ENCODE results near the gene GFRA4.

Gene GFRA4

DNA sequence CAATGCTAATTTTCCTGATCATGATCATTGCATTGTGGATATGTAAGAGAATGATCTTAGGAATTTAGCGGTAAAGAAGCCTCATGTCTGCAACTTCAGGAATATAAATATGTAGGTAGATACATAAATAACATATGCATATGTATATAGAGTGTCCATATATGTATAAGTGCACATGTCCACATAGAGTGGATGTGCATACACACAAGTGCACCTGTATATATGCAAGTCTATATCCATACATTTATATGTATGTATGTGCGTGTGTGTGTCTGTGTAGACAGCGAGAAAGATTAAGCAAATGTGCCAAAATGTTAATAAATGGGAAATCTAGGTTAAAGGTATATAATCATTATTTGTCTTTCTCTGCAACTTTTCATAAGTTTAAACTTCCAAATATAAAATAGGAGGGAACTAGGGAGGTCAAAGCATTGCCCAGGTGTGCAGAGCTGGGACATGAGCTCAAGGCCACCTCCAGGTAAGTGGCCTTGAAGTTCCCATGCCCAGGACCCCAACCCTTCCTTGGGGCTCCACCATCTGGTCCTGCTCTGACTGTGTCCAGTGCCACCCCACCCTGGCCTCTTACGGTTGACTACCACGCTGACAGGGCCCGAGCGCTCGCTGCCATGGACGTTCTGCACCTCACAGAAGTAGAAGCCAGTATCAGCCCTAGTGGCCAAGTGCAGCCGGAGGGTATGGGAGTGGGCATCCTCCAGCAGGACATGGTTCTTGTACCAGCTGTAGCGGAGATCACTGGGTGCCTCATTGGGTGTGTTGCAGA, 39.6 kb upstream of the GFRA4 start:
- H3K36me3 ChIP-seq (ENCODE audit: control insufficient read depth, insufficient read depth, low read length): no peaks in the 10 kb centered on the region
- no peaks in the 10 kb centered on the region for H3K9me3 ChIP-seq (ENCODE audit: control insufficient read depth, insufficient read depth, low read depth, low read length)
- no peak overlapping the region for H3K4me3 ChIP-seq (ENCODE audit: low read depth, low read length)
- no peak overlapping the region for H3K9ac ChIP-seq (ENCODE audit: low read length)
- no peak overlapping the region for H3K27ac ChIP-seq (ENCODE audit: low read depth, low read length)
- H3K4me1 ChIP-seq (ENCODE audit: control insufficient read depth, insufficient read depth, low read length): no peaks in the 10 kb centered on the region
- H3K27me3 ChIP-seq (ENCODE audit: control insufficient read depth, insufficient read depth, low read length): no peaks in the 10 kb centered on the region; the same call in 1 of the 2 replicates

DNA sequence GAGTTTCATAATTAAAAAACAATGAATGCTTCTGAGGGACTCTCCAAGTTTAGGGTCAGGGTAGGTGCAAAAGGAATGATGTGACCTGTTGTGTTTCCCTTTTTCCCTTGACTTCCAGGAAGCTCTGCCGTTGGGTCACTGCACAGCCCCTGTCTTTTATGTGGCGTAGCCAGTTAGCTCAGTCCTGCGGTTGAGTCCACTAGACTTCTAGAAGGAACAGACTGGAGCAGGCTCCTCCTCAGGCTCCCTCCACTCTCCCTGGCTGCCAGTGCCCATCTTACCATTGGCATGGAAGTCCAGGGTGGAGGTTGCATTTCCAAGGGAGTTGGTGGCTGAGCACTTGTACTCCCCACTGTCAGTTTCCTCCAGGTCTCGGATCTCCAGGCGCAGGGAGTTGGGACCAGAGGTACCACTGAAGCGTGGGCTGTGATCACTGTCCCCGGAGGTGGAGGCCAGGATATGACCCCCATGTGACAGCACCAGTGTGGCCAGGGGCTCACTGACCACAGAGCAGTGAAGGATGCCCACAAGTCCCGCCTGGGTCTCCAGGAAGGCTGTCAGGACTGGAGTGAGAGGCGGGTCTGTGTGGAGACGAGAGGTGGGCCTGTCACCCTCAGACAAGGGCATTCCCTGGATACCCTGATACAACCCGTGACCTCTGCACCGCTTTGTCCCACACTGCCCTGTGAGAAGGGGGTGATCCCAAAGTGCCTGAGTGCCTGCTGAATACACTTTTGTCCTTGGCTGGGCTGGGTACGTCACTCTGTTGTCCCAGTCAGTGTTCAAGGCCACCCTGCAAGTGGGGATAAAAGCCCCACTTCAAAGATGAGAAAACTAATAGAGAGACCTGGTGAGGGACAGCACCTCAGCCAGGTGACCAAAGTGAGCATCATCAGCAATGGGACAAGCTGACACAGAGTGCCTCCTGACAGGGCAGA, 38.1 kb upstream of the GFRA4 start:
- Histone ChIP-seq H3K4me1 (ENCODE audit: control insufficient read depth, insufficient read depth, low read length) (no peaks in the 10 kb centered on the region), H3K9ac (ENCODE audit: low read length) (no peak overlapping the region), H3K27me3 (ENCODE audit: control insufficient read depth, insufficient read depth, low read length) (no peaks in the 10 kb centered on the region; the same call in 1 of the 2 replicates)

DNA sequence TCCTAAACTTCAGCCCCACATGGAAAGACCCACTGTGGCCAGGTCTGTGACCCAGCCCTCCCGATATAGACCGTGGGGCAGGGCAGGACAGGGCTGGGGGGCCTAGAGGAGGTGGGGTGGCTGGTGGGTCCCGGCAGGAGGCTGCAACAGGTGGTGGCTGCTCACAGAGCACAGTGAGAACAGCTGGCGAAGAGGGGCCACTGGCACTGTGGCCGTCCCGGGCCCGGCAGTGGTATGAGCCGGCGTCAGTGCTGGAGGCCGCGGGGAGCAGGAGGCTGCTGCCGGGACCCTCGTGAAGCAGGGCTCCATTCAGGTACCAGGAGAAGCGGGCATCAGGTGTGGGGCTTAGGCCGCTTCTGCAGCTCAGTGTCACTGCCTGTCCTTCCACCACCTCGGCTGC, 35.8 kb upstream of the GFRA4 start:
- Histone ChIP-seq H3K27me3 (ENCODE audit: control insufficient read depth, insufficient read depth, low read length) (no peaks in the 10 kb centered on the region; the same call in 1 of the 2 replicates), H3K4me1 (ENCODE audit: control insufficient read depth, insufficient read depth, low read length) (no peaks in the 10 kb centered on the region), H3K4me3 (ENCODE audit: low read depth, low read length) (no peak overlapping the region), H3K9me3 (ENCODE audit: control insufficient read depth, insufficient read depth, low read depth, low read length) (peaks cover 6% of the 10 kb centered on the region), H3K36me3 (ENCODE audit: control insufficient read depth, insufficient read depth, low read length) (no peaks in the 10 kb centered on the region), H3K27ac (ENCODE audit: low read depth, low read length) (no peak overlapping the region), H3K9ac (ENCODE audit: low read length) (no peak overlapping the region)

More for the DNA sequence above, 38.1 kb upstream of the GFRA4 start:
- Histone ChIP-seq H3K9me3 (ENCODE audit: control insufficient read depth, insufficient read depth, low read depth, low read length) (peaks cover 4% of the 10 kb centered on the region), H3K27ac (ENCODE audit: low read depth, low read length) (no peak overlapping the region), H3K4me3 (ENCODE audit: low read depth, low read length) (no peak overlapping the region), H3K36me3 (ENCODE audit: control insufficient read depth, insufficient read depth, low read length) (no peaks in the 10 kb centered on the region)

DNA sequence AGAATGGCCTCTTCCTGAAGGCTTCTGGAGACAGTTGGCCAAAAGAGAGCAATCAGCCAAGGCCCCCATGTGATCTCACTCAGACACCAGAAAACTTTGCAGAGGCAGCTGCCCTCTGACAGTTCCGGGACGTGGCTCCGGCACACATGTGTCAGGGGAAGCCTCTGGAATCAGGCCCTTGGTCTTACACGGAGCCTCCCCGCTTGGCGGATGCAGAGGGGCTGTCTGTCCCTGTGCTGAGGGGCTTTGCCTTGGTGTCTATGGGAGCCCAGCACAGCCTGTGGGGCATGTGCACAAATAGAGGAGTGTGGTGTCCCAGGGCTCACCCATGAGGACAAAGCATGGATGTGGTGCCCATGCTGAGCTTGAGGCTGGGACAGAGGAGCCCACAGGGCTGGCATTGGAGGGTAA, 35.4 kb upstream of the GFRA4 start:
- no peak overlapping the region for H3K9ac ChIP-seq (ENCODE audit: low read length)
- no peak overlapping the region for H3K27ac ChIP-seq (ENCODE audit: low read depth, low read length)
- no peaks in the 10 kb centered on the region for H3K36me3 ChIP-seq (ENCODE audit: control insufficient read depth, insufficient read depth, low read length)
- H3K27me3 ChIP-seq (ENCODE audit: control insufficient read depth, insufficient read depth, low read length): no peaks in the 10 kb centered on the region; the same call in 1 of the 2 replicates
- no peak overlapping the region for H3K4me3 ChIP-seq (ENCODE audit: low read depth, low read length)
- no peaks in the 10 kb centered on the region for H3K4me1 ChIP-seq (ENCODE audit: control insufficient read depth, insufficient read depth, low read length)
- peaks cover 6% of the 10 kb centered on the region for H3K9me3 ChIP-seq (ENCODE audit: control insufficient read depth, insufficient read depth, low read depth, low read length)

DNA sequence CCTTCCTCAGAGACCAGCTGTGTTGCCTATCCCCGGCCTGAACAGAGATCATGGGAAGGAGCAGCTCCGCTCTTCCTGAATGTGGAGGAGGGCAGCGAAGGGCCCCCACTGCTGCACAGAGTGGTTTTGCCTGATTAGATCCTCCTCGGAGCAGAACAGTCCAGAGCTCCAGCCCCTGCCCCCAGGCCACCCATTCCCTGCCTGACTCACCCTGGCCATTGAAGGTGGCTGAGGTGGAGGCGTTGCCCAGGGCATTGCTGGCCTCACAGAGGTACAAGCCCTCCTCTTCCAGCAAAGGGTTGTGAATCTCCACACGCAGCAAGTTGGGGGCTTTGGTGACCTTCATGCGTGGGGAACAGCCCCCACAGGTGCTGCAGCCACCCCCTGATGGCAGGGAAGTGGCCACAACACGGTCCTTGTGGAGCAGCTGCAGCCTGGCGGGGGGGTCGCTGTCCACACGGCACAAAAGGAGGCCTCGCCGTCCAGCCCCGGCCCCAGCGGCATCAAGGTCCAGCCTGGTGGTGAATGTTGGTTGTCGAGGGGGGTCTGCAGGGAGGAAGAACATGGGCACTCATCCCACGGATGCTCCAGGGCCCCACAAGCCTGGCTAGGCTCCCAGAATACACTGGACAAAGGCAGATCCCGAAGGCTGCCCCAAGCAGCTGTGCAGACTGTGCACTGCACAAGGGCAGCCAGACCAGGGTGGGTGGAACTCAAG, 34.5 kb upstream of the GFRA4 start:
- H3K9ac ChIP-seq (ENCODE audit: low read length): no peak overlapping the region
- H3K27ac ChIP-seq (ENCODE audit: low read depth, low read length): no peak overlapping the region
- no peak overlapping the region for H3K4me3 ChIP-seq (ENCODE audit: low read depth, low read length)
- H3K27me3 ChIP-seq (ENCODE audit: control insufficient read depth, insufficient read depth, low read length): no peaks in the 10 kb centered on the region; the same call in 1 of the 2 replicates
- H3K9me3 ChIP-seq (ENCODE audit: control insufficient read depth, insufficient read depth, low read depth, low read length): peaks cover 6% of the 10 kb centered on the region
- no peaks in the 10 kb centered on the region for H3K4me1 ChIP-seq (ENCODE audit: control insufficient read depth, insufficient read depth, low read length)
- H3K36me3 ChIP-seq (ENCODE audit: control insufficient read depth, insufficient read depth, low read length): no peaks in the 10 kb centered on the region

DNA sequence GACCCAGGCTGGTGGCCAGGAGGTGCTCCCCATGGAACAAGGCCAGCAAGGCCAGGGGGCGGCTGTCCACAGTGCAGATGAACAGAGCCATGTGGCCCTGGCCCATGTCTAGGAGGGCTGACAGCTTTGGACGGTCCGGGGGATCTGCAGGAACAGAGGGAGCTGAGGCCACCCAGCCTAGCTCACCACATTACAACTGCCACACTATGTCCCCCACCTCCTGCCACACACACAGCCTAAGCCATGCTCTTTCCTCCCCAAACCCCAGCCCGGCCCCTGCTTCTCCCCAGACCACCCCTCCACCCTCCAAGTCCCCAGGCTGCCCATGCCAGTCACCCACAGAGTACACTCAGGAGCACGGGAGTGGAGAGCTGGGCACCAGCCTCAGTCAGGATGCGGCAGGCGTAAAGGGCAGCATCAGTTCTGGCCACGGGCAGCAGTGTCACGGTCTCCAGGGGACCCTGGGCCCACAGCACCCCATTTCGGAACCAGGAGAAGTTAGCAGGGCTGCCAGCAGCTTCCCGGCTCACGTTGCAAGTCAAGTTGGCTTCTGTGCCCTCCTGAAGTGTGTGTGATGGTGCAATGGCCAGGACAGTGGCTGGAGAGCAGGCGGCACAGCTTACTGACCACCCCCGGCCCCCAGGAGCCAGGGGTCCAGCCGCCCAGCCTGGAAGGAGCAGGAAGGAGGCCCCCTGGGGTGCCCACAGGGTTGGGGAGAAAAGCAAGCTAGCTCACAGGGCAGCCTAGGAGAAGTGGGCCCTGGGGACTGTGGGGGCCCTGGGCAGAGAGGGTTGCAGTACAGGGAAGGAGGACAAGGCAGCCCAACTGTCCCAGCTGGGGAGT, 33.8 kb upstream of the GFRA4 start:
- no peaks in the 10 kb centered on the region; the same call in 1 of the 2 replicates for H3K27me3 ChIP-seq (ENCODE audit: control insufficient read depth, insufficient read depth, low read length)
- H3K9me3 ChIP-seq (ENCODE audit: control insufficient read depth, insufficient read depth, low read depth, low read length): peaks cover 6% of the 10 kb centered on the region
- no peak overlapping the region for H3K27ac ChIP-seq (ENCODE audit: low read depth, low read length)
- H3K4me3 ChIP-seq (ENCODE audit: low read depth, low read length): no peak overlapping the region
- no peak overlapping the region for H3K9ac ChIP-seq (ENCODE audit: low read length)
- no peaks in the 10 kb centered on the region for H3K36me3 ChIP-seq (ENCODE audit: control insufficient read depth, insufficient read depth, low read length)
- no peaks in the 10 kb centered on the region for H3K4me1 ChIP-seq (ENCODE audit: control insufficient read depth, insufficient read depth, low read length)

DNA sequence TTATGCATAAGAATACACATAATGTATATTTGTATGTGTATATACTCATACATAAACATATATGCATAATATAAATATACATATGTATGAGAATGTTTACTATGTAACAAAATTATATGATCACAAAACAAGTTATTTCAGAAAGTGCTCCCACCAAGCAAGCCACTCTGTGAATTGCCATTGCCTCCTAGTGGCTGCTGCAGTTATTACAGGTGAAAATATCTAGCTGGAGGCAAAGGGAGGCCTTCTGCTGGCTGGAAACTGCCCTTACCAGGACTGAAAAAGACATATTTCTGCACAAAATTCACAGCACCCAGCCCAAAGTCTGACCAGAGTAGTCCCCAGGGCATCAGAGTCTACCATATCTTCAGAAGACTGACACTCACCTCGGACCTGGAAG, 33.0 kb upstream of the GFRA4 start:
- Histone ChIP-seq H3K9me3 (ENCODE audit: control insufficient read depth, insufficient read depth, low read depth, low read length) (peaks cover 6% of the 10 kb centered on the region), H3K9ac (ENCODE audit: low read length) (no peak overlapping the region), H3K36me3 (ENCODE audit: control insufficient read depth, insufficient read depth, low read length) (no peaks in the 10 kb centered on the region), H3K27ac (ENCODE audit: low read depth, low read length) (no peak overlapping the region), H3K4me3 (ENCODE audit: low read depth, low read length) (no peak overlapping the region), H3K27me3 (ENCODE audit: control insufficient read depth, insufficient read depth, low read length) (no peaks in the 10 kb centered on the region), H3K4me1 (ENCODE audit: control insufficient read depth, insufficient read depth, low read length) (no peaks in the 10 kb centered on the region)

DNA sequence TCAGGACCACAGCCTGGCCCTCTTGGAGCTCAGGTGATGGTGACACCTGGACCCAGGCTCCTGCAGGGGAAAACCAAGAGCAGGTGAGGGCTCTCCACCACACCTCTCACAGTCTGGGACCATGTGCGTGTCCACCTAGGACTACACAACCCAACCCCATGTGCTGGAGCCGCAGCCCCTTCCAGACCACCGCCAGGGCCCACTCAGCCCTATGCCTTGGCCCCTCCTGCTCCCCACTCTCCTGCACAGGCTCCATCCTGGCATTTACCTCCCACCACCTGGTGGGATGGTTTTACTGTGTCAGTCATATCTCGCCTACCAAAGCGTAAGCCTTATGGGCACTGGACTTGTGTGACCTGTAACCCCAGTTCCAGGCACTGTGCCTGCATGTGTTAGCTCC, 31.7 kb upstream of the GFRA4 start:
- Histone ChIP-seq H3K36me3 (ENCODE audit: control insufficient read depth, insufficient read depth, low read length) (no peaks in the 10 kb centered on the region), H3K9ac (ENCODE audit: low read length) (no peak overlapping the region), H3K27me3 (ENCODE audit: control insufficient read depth, insufficient read depth, low read length) (no peaks in the 10 kb centered on the region), H3K4me3 (ENCODE audit: low read depth, low read length) (no peak overlapping the region), H3K4me1 (ENCODE audit: control insufficient read depth, insufficient read depth, low read length) (no peaks in the 10 kb centered on the region), H3K9me3 (ENCODE audit: control insufficient read depth, insufficient read depth, low read depth, low read length) (peaks cover 6% of the 10 kb centered on the region), H3K27ac (ENCODE audit: low read depth, low read length) (no peak overlapping the region)

DNA sequence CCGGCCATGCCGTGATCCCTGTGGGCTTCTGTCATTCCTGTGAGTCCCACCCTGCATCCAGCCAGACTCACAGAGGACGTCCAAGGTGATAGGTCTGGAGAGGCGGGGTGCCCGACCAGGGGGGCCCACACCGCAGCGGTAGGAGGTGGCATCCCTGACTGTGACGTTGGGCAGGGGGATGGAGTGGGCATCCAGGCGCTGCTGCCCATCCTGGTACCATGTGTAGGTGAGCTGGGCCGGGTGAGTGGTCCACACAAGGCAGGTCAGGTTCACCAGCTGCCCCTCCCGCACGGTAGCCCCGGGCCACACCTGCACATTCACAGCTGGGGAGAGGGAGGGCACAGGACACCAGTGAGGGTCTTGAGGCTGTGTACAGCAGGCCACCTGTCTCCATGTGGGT, 30.2 kb upstream of the GFRA4 start:
- H3K4me3 ChIP-seq (ENCODE audit: low read depth, low read length): no peak overlapping the region
- no peaks in the 10 kb centered on the region for H3K4me1 ChIP-seq (ENCODE audit: control insufficient read depth, insufficient read depth, low read length)
- no peaks in the 10 kb centered on the region for H3K36me3 ChIP-seq (ENCODE audit: control insufficient read depth, insufficient read depth, low read length)
- no peaks in the 10 kb centered on the region for H3K27me3 ChIP-seq (ENCODE audit: control insufficient read depth, insufficient read depth, low read length)
- H3K9ac ChIP-seq (ENCODE audit: low read length): no peak overlapping the region
- H3K9me3 ChIP-seq (ENCODE audit: control insufficient read depth, insufficient read depth, low read depth, low read length): peaks cover 6% of the 10 kb centered on the region
- no peak overlapping the region for H3K27ac ChIP-seq (ENCODE audit: low read depth, low read length)

DNA sequence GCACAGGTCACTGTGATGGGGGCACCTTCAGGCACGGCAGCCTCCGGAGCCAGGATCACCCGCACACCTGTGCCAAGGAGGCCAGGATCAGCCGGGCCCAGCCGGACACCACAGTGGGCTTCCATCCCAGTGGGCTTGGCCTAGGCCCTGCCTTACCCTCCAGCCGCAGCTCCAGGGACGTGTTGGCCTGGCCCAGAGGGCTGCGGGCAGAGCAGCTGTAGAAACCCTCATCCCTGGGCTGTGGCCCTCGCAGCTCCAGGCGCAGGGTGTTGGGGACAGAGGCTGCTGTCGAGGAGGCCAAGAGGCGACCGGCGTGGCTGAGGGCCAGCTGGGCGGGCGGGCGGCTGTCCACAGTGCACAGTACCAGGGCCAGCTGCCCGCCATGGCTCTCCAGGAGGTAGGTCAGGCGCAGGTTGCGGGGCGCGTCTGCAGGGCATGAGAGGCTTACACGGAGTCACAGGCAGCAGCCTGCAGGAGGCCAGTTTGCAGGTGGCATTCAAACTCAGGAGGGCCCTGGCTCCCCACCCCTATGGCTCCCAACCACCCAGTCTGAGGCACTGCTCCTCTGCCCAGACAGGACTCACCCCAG, 29.6 kb upstream of the GFRA4 start:
- no peaks in the 10 kb centered on the region for H3K36me3 ChIP-seq (ENCODE audit: control insufficient read depth, insufficient read depth, low read length)
- H3K27ac ChIP-seq (ENCODE audit: low read depth, low read length): no peak overlapping the region
- no peaks in the 10 kb centered on the region for H3K27me3 ChIP-seq (ENCODE audit: control insufficient read depth, insufficient read depth, low read length)
- no peak overlapping the region for H3K9ac ChIP-seq (ENCODE audit: low read length)
- peaks cover 3% of the 10 kb centered on the region; the same call in 1 of the 2 replicates for H3K4me1 ChIP-seq (ENCODE audit: control insufficient read depth, insufficient read depth, low read length)
- peaks cover 6% of the 10 kb centered on the region for H3K9me3 ChIP-seq (ENCODE audit: control insufficient read depth, insufficient read depth, low read depth, low read length)
- no peak overlapping the region for H3K4me3 ChIP-seq (ENCODE audit: low read depth, low read length)
